Subcutaneous adipose tissue (tissue), 4 donors: ENCODE data around the gene CLPSL2. TPM values are rescaled to one million over a fixed set of nuclear protein-coding genes. Genes with fewer than 3 reads are reported as not detected.

ENCODE experiments used
- CTCF ChIP-seq: fragments of 450-650 bp; IDR thresholded peaks from one replicate; pipeline ENCODE4 v1.5.1; 2016; ENCODE audit warnings: low read depth, mild to moderate bottlenecking, control low read depth, antibody characterized with exemption, moderate library complexity
- total RNA-seq, 4 donors: library from RNA; depleted of rRNA; stranded (reverse); fragments of >200 nt; gene quantifications; one replicate each; pipeline ENCODE4 v1.1.0, GENCODE V29; 2016

The CLPSL2 gene
- total RNA-seq, 4 donors from 2014 or later: not detected

GRCh38 chr6:35752330-35752729, 24.1 kb upstream of the CLPSL2 start:
- TF ChIP-seq CTCF: no peak

DNA sequence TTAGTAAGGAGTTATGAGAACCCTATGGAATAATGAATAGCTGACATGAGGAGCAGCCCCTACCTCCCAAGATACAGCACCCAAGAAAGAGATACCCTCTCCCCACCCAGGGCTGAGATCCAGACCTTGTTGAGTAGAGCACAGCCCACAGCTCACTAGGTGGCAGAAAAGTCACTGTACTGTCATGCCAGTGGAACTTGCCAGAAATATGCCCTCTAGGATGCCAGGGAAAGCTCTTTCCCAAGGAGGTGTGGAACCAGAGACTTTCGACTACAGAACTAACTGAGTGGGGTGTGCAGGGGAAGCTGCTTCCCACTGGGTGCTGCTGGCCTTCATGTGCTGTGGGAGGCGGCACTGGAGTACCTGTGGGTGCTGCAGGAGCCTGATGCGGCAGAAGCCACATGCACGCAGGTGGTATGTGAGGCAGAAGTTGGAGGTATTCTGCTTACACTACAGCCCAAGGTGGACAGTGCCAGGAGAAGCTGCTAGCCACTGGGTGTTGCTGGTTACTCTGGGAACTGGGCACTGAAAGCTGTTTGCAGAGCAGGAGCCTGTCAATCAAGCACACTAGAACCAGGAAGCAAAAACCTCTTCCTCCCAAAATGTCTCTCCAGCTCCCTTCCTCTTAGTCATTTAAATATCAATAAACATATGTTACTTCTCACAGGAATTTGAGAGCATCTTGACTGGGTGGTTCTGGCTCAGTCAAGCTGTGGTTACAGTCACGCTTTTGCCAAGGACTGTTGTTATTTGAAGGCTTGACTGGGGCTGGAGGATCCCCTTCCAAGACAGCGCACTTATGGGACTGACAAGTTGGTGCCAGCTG, 21.7 kb upstream of the CLPSL2 start:
- no peak for TF ChIP-seq CTCF

DNA sequence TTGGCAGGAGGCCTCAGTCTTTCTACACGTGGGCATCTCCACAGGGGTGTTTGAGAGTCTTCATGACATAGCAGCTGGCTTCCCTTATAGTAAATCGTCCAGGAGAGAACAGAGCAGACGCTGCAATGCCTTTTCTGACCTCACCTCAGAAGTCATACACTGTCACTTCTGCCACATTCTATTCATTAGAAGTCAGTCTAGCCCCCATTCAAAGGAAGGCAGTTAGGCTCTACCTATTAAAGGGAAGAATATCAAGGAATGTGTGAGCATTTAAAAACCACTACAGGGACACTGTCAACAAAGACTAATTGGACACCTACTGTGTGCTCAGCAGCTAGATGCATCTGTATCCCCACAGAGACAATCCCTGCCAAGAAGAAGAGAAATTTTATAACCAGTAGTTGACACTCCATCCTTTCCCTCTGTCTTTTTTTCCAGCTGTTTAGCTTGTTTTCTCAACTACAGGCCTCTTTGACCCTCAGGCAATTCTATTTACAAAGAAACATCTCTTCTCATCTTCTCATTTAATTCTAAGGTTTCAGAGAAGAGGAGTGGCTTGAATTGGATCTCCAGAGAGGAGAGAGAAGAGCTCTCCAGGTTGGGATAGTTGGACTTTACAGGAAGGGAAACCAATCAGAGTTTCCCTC, 21.0 kb upstream of the CLPSL2 start:
- no peak for TF ChIP-seq CTCF

GRCh38 chr6:35757456-35758123, 18.8 kb upstream of the CLPSL2 start:
- TF ChIP-seq CTCF: no peak

- TF ChIP-seq CTCF: no peak
These were observed 17.0 kb upstream of the CLPSL2 start for GRCh38 chr6:35759426-35759825.

- no peak for TF ChIP-seq CTCF
These were observed 10.7 kb upstream of the CLPSL2 start for GRCh38 chr6:35765739-35766138.

GRCh38 chr6:35769211-35769610, 7.2 kb upstream of the CLPSL2 start:
- TF ChIP-seq CTCF: no peak
